HEK293T (cell line): ENCODE results near the gene LAMC1.

ENCODE experiments used
- CTBP1 ChIP-seq: fragments of 450-650 bp; IDR thresholded peaks from 2 replicates; pipeline ENCODE4 v1.6.1; 2016; ENCODE audit warnings: borderline replicate concordance
- FOXK2 ChIP-seq: fragments of 450-650 bp; IDR thresholded peaks from 2 replicates; pipeline ENCODE4 v1.6.1; 2016; ENCODE audit warnings: mild to moderate bottlenecking
- HDGF ChIP-seq: fragments of 450-650 bp; IDR thresholded peaks from 2 replicates; pipeline ENCODE4 v1.6.1; 2017; ENCODE audit warnings: antibody characterized with exemption, borderline replicate concordance
- SUZ12 ChIP-seq: fragments of 450-650 bp; IDR thresholded peaks from 2 replicates; pipeline ENCODE4 v1.6.1; 2016; ENCODE audit warnings: mild to moderate bottlenecking

DNA sequence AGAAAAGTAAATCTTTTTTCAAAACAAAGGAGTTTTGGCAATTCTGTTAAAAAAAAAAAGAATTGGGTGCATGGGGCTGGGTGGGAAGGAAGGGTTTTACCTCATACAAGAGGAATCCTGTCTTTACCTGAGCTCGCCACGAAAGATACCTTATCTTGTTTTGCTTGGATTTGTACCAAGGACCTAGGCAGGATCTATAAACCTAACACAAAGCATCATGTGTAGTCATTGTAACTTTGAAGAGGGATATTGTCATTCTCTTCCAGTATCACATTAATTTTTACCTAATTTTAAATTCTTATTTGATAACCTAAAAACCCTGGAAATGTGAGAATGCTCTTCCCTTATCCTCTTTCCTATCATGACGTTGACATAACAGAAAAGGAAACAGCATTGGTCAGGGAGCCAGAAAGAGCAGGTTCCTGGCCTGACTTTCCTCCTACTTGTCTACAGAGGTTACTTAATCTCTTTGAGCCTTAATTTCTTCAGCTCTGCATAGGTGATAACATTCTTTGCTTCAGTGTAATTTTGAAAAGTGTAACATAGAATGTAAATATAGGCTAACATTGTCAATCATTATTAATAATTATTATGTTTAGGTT lies 4.0 kb upstream of the LAMC1 start:
- TF ChIP-seq SUZ12 (no peak), HDGF (no peak), FOXK2 (no peak), CTBP1 (no peak)
